CD4-positive, alpha-beta T cell treated with Interleukin-2 at 100 ng/mL for 4 hours (primary cell): ENCODE measurements around the gene ENC1.

Experiments
- DNase-seq: peaks from one replicate; pipeline ENCODE4 v3.0.0-alpha.2; 2020; ENCODE audit warnings: low spot score

ENC1 gene

DNA sequence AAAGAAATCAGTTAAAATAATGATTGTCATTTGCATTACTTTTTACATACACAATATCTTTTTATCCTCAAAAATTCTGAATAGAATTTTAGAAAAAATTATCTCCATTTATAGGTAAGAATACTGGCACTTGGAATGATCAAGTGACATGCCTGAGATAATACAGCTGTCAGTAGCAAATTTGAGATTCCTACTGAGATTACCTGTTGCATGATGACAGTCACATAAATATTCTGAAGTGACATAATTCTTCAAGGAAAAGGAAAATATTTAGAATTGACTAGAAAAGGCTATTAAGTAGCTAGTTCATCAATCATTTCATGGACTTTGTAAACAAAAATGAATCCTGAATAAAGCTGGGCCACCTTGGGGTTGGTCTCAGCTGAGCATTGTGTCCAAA lies 15.2 kb upstream of the ENC1 start:
- DNase-seq, result no peak

- no peak for DNase-seq
Observed at GRCh38 chr5:74655206-74655605, 14.7 kb upstream of the ENC1 start.

DNA sequence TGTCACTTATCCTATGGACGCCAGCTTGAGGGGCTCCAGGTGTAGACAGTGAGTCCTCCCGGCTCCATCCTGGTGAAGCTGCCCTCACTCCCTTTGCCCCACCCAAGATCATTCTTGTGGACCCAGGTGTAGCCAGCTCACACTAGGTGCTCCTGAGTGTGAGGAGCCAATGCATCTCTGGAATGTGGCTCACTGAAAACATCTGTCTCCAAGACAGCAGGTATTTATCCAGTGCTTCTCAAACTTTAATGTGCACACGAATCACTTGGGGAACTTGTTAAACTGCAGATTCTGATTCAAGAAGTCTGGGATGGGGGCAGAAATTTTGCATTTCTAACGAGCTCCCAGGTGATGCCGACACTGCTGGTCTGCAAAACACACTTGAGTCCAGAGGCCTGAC lies 13.5 kb upstream of the ENC1 start:
- no peak for DNase-seq

- DNase-seq, result no peak
Observed at GRCh38 chr5:74652576-74652975, 12.0 kb upstream of the ENC1 start.

DNA sequence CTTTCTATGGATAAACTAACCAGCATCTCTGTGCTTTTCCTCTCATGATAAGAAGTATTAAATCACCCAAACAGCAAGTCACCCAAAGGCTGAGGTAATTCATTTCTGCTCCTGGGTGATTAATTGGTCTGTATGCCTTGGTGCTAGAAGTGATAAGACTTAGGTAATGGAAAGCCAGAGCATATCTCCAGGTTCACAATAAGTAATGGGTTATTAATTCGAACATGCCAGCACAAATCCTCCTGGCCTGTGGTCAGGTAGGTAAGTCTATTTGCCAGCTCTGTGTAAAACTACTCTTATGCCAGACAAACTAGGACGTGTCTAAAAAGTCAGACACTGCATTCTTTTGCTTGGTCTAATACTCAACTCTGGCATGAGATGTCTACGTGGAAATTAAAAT lies 11.2 kb upstream of the ENC1 start:
- DNase-seq, result no peak

DNA sequence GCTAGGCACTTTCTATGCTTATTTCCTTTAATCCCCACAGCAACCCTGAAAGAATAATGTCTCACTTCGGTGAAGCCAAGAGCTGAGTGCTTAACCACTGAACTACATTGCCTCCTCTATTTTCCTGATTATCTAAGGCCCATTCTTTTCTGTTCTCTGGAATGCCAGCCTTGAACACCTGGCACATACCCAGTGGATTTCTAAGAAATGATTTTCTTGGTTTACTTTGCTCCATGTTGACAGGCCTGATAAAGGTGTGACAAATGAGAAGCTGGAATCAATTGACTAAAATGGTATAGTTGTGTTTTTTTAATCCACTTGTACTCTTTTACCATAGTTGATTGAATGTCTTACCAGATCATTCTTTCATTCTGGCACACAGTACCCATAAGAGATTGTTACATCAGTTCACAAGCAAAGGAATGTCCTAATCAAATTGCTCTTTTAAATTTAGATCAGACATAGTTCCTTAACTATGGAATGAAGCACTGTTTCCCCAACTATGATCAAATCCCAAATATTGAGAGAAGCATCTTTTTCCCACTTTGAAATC lies 9.0 kb upstream of the ENC1 start:
- DNase-seq, result no peak

GRCh38 chr5:74648835-74649293 lies 8.3 kb upstream of the ENC1 start:
- DNase-seq, result peak; percentile 71

DNA sequence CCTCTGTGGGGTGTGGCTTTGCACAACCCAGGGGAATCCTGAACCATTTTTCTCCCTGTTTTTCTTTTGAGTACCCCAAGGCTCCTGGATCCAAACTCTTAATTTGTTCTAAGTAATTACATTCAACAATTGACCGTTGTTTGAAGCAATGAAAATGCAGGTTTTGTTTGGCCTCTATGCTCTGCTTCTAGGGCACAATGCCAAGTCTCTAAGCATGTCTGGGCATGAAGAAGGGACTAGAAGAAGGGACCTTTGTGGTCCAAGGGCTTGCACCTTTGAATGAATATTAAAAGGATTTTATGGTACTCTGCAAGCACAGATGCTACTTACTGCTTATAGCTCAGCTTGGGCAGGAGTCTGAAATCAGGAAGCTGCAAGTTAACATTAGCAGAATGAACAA lies 6.6 kb upstream of the ENC1 start:
- DNase-seq, result no peak

DNA sequence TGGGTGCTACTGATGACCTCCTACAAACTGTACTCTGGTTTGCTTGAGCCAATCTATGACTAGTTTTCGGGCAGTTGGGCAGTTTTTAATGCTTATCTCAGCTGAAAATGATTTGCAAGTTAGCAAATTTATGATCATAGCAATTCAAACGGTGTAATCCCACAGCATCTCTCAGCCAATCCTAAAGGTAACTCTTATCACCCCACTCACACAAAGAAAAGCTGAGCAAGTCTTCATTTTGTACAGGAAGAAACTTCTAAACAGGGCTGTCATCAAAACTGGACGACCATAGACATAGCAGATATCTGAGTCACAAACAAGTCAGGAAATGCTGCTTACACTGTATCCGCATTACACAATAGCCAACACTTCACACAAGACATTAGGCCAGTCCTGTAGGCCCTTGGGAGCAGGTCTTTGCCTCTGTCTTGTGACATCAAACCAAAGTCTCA lies 2.6 kb upstream of the ENC1 start:
- DNase-seq, result no peak

GRCh38 chr5:74642543-74642863 lies 2.0 kb upstream of the ENC1 start:
- no peak for DNase-seq

DNA sequence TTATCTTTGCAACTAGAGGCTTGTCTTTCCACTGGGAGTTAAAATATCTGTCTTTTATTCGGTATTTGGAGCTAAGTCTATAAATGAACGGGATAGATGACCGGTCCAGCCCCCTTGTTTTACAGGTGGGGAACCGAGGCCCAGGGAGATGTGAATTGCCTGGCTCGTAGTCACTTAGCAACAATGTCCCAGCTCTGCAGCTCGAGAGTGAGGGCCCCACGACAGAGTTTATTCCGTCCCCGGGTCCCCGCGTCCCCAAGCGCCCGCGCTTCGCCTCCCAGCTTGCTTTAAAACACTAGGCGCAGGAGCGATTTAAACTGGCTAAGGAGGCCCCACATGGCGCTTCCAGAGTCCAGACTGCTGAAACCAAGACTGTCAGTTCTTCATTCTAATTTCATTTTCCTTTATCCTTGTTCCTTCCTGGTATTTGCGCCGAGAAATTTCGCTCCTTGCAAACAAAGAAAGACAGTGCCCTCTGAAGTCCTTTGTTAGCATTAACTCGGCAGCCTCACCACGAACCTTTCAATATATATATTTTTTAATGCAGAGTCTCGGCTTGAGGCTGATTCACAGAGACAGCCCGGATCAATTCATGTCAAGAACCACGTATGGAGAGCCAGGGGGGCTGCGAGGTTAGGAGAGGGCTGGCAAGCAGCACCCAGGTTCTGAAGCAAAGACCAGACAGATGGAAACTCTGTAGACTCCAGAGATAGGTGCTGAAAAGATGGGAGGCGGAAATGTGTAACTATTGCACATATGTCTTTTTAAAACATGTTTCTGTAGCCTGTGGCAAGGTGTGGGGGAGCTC lies 1.4 kb upstream of the ENC1 start:
- peak; percentile 19 for DNase-seq

GRCh38 chr5:74640954-74641734 lies 616 bp upstream of the ENC1 start:
- peak; percentile 18 for DNase-seq

GRCh38 chr5:74639807-74640449 lies 600 bp downstream of the ENC1 start:
- peak; percentile 14 for DNase-seq

GRCh38 chr5:74638970-74639806 lies 1.3 kb downstream of the ENC1 start:
- peak; percentile 8 for DNase-seq

DNA sequence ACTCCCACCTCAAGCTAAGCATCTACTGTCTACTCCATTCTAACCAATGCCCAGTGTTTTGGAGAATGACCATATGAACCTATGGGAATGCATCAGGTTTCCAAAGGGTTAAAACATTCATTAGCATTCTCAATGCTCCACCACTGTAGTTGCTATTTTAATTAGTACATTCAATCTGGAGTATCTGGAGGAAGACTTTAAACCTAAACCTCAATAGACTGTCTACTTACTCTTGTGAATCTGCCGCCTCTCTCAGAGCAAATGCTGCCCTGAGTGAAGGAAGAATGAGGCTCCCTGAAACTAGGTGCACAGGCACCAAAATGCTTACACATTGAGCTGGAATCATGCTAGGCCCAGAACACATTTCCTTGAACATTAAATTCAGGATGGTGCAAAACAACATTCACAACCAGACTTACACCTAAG lies 2.0 kb downstream of the ENC1 start:
- no peak for DNase-seq

DNA sequence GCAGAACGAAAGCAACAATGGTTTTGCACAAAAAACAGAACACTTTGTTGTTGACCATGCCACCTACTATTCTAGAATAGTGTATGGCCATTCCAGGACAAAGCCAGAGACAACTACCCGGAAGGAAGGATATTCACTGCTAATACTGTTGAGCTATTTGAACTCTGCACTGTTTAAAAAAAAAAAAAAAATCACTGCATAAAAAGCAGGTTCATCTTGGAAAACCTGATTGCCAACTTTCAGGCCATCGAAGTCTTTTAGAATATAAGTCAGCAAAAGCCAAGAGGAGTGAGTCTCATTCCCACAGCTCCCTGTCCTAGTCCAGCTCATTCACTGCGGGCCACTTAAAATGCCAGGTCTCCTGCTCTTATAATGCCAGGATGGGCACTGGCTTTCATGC lies 4.0 kb downstream of the ENC1 start:
- no peak for DNase-seq

DNA sequence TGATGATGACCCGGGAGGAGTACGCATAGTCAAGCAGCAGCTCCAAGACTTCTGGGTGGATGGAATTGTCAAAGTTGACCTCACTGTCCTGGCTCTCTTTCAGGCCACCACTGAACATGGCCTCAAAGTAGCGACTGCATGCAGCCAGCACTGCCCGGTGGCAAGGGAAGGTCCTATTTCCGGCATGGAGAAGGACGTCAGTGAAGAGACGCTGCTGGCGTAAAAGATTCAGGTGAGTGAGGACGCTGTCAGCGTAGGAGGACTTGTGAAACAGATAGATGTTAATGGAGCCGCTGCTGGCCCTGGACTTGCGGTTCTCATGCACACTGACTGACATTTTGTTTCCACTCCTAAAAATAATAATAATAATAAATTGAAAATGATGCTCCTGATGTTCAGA lies 4.4 kb downstream of the ENC1 start:
- DNase-seq, result no peak

DNA sequence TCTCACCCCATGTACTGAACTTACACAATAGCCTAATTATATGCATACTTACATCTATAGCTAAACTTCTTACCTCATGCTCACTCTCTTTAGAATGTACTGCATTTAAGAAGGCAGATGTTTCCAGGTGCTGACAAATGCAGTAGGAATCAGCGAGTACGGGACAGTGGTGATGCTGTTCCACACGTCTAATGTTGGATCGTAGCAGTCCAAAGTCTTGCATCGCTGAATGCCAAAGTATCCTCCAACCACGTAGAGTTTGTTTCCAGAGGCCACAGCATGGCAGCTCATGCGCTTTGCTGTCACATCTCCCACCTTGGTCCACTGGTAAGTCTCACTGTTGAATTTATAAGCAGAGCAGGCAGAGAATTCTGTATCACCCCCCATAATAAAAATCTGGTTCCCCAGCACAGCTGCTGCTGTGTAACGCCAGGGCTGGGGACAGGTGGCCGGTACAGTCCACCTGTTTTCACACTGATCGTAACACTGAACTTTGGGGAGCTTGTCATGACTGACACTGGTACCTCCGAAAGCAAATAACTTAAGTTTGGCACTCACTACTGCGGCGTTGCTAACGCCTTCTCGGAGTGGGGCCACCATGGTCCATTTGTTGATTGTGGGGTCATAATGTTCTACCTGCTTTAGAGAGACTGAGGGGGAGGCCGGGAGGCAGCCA lies 5.8 kb downstream of the ENC1 start:
- no peak for DNase-seq

GRCh38 chr5:74633695-74634094 lies 6.8 kb downstream of the ENC1 start:
- DNase-seq, result no peak

GRCh38 chr5:74632947-74633356 lies 7.6 kb downstream of the ENC1 start:
- DNase-seq, result no peak
